HG02885 (cell line): ENCODE measurements around the gene RASSF3.
"Not testable (repeated sequence)": the region's sequence is repeated elsewhere in the genome, so short reads cannot be mapped to it uniquely, and the experiment has no call there.

ENCODE experiments used
- ATAC-seq: cut with Tn5 transposase; IDR thresholded peaks from one replicate; pipeline ENCODE4 v1.9.1; 2021; ENCODE audit warnings: mild to moderate bottlenecking; ENCODE audit not compliant: unreplicated experiment, poor library complexity

The RASSF3 gene

GRCh38 chr12:64631197-64631596 lies 20.9 kb downstream of the RASSF3 start:
- peak; percentile 57 for ATAC-seq

DNA sequence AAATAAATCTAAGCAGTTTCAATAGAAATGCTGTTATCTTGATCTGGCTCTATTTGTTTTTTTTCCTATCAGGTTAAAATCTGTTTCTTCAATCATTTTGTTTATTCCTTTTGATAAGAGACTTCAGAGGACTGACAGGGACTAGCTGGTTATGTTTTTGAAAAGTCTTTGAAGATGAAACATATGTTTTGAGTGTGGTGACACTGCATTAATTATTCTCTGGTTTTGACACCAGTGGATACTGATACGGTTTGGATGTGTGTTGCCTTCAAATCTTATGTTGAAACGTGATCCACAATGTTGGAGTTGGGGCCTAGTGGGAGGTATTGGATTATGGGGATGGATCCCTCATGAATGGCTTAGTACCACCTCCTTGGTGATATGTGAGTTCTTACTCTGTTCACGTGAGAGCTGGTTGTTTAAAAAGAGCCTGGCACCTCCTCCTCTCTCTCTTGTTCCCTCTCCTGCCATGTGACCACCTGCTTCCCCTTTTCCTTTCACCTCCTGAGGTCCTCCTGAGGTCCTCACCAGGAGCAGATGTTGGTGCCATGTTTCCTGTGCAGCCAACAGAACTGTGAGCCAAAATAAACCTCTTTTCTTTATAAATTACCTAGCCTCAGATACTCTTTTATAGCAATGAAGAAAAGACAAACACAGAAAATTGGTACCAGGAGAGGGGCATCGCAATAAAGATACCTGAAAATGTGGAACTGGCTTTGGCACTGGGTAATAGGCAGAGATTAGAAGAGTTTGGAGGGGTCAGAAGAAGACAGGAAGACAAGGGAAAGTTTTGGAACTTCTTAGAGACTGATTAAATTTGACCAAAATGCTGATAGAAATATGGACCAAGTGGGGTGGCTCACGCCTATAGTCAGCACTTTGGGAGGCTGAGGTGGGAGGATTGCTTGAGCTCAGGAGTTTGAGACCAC lies 23.0 kb downstream of the RASSF3 start:
- ATAC-seq, result no peak

- no peak for ATAC-seq
Observed at GRCh38 chr12:64633940-64634337, 23.6 kb downstream of the RASSF3 start.

DNA sequence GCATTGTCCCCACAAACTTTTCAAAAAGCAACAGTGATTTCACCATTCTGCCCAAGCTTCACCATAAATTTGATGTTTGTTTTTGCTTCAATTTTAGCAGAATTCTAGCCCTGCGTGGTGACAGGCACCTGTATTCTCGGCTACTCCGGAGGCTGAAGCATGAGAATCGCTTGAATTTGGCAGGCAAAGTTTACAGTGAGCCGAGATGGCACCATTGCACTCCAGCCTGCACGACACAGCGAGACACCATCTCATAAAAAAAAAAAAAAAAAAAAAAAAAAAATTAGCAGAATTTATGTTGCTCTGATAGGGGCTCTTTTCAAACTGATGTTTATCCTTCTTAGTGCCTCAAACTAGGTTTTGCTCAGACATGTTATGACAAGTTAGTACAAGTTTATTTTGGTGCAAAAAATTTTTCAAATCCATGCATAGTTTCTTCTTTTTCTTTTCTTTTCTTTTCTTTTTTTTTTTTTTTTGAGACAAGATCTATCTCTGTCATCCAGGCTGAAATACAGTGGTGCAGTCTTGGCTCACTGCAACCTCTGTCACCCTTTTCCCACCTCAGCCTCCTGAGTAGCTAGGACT lies 24.3 kb downstream of the RASSF3 start:
- ATAC-seq, result no peak

- no peak for ATAC-seq
Observed at GRCh38 chr12:64635356-64635998, 25.2 kb downstream of the RASSF3 start.

GRCh38 chr12:64636856-64637255 lies 26.6 kb downstream of the RASSF3 start:
- ATAC-seq, result no peak

DNA sequence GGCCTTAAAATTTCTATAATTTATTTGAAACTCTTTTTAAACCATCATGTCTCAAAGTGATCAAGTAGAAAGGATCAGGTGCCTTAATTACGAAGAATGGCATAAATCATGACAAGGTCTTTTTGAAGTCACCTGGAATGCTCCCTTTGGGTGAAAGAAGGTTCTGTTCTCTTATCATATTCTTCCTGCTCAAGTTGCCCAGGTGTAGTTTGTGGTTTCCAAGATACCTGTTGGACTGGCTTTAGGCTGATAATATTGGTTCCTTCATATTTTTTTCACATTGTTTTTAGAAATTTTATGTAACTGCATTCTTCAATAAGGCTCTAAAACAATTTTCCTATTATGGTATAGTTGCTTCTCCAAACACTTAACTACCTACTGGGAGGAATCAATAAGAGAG lies 29.2 kb downstream of the RASSF3 start:
- ATAC-seq, result no peak

- no peak for ATAC-seq
Observed at GRCh38 chr12:64646318-64646717, 36.0 kb downstream of the RASSF3 start.

GRCh38 chr12:64649487-64649886 lies 39.2 kb downstream of the RASSF3 start:
- no peak for ATAC-seq

- no peak for ATAC-seq
Observed at GRCh38 chr12:64650762-64651161, 40.5 kb downstream of the RASSF3 start.

- ATAC-seq, result no peak
Observed at GRCh38 chr12:64652346-64652745, 42.1 kb downstream of the RASSF3 start.

DNA sequence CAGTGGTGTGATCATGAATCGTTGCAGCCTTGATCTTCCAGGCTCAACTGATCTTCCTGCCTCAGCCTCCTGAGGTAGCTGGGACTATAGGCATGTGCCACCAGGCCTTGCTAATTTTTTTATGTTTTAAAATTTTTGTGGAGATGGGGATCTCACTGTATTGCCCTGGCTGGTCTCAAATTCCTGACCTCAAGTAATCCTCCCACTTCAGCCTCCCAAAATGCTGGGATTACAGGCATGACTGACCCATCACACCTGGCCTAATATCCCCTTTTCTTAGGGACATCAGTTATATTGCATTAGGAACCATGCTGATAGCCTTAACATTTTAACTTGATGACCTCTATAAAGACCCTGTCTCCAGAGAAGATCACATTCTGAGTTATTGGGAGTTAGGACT lies 42.8 kb downstream of the RASSF3 start:
- no peak for ATAC-seq

DNA sequence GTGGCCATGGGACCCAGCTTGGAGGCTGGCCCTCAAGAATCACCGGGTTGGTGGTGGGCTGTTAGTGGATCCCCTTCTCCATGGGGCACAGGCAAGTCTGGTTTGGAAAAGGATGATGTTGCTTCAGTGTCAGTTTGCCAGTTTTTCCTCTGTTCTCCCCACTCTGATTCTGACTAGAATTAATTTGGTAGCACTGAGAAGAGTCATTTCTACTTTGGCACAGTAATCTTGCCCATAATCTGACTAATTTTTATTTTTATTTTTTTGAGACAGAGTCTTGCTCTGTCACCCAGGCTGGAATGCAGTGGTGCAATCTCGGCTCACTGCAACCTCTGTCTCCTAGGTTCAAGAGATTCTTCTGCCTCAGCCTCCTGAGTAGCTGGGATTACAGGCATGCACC lies 43.6 kb downstream of the RASSF3 start:
- not testable (repeated sequence) for ATAC-seq

- no peak for ATAC-seq
Observed at GRCh38 chr12:64655141-64655540, 44.8 kb downstream of the RASSF3 start.

GRCh38 chr12:64656429-64656828 lies 46.1 kb downstream of the RASSF3 start:
- no peak for ATAC-seq

DNA sequence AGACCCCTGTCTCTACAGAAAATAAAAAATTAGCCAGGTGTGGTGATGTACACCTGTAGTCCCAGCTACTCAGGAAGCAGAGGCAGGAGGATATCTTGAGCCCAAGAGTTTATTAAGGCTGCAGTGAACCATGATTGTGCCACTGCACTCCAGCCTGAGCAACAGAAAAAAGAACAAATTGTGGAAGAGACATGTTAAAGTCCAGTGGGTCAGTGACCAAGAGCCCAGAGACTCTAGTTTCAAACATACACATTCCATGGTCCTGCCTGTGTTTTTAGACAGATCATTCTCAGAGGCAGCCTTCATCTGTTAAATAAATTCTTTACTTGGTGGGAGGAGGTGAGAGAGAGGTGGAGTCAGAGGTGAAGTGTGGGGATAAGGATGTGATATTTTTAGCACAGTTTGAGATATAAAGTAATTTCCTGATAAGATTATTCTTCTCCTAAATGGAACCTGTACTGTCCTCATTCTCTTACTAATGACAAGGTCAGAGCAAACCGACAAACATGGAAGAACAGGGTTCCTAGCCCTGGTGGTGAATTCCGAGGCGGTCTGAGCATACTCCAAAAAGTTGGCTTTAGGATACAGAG lies 48.7 kb downstream of the RASSF3 start:
- ATAC-seq, result no peak

- ATAC-seq, result peak; percentile 63
Observed at GRCh38 chr12:64660237-64661018, 50.1 kb downstream of the RASSF3 start.

GRCh38 chr12:64663015-64663414 lies 52.7 kb downstream of the RASSF3 start:
- ATAC-seq, result no peak

DNA sequence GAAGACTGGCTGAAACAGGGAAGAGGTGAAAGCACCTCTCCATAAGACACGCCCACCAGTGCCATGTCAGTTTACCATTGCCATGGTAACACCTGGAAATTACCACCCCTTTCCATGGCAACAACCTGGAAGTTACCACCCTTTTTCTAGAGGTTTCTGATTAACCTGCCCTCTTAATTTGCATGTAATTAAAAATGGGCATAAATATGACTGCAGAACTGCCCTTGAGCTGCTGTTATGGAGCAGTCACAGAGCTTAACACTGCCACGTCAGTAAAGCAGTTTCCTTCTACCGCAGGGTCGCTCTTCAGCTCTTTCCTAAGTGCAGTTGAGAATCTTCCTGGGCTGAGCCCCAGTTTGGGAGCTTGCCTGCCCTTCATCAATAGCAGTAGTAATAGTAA lies 55.2 kb downstream of the RASSF3 start:
- ATAC-seq, result peak; percentile 27
